ENCODE data around the gene CHID1.

CHID1 gene

DNA sequence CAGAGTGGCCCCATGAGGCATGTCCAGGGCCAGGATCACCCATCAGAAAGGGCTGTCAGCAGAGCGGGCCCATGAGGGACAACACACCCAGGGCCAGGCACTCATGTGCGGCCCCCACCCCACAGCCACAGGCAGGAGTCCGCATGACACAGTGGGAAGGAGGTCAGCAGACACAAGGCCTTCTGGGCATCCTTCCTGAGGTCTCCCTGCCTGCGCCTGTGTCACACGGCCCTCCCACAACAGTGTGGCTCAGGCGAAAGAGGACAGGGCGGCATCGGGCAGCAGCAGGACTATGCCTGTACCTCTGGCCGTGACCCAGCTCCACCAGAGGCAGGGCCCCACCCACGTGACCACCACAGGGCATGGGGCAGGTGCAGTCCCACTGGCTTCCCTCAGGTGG is 27.1 kb downstream of the CHID1 start:
- no peak for DNase-seq

GRCh38 chr11:882596-882995 is 28.0 kb downstream of the CHID1 start:
- DNase-seq, result no peak

DNA sequence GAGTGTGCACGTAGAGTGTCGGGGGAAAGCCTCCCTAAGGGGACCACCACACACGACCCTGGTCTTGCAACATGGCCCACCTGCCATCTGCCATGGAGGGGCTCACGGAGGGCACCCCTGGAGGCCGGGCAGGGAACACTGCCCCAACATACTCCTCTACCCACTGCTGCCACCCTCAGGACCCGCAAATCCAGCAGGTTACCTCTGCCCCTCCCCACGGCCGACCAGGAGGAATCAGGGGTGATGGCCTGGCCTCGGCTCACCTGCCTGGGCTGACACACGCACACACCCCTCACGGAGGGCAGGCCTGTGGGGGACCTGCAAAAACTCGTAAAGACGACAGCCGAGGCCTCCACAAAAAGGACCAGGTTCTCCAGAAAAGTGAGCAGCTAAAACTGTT is 30.2 kb downstream of the CHID1 start:
- no peak for DNase-seq

DNA sequence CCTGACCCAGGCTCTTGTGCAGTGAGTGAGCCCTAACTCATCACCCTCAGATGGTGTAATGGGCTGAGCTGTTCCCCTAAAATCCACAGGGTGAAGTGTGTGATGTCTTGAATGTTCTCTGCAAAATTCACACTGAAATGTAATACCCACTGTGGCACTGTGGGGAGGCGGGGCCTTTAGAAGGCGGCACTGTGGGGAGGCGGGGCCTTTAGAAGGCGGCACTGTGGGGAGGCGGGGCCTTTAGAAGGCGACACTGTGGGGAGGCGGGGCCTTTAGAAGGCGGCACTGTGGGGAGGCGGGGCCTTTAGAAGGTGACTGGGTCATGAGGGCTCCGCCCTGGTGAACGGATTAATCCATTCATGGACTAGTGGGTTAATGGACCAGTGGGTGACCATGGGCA is 33.0 kb downstream of the CHID1 start:
- DNase-seq, result no peak

DNA sequence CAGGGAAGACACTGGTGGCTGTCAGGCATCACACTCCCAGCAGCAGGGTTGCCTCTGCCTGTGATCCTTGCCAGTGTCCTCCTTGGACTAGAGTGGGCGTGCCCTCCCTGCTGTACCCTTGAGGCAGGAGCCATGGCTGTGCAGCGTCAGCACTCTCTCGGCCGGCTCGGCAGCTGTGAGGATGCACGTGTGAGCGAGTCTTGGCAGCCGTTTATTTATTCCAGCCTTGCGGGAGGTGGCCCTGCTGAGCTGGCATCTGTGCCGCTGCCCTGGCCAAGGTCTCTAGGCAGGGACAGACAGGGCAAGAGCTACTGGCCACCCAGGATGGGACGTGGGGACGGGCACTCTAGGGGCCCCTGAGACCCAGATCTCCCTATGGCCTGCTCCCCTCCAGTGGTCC is 34.1 kb downstream of the CHID1 start:
- DNase-seq, result no peak

DNA sequence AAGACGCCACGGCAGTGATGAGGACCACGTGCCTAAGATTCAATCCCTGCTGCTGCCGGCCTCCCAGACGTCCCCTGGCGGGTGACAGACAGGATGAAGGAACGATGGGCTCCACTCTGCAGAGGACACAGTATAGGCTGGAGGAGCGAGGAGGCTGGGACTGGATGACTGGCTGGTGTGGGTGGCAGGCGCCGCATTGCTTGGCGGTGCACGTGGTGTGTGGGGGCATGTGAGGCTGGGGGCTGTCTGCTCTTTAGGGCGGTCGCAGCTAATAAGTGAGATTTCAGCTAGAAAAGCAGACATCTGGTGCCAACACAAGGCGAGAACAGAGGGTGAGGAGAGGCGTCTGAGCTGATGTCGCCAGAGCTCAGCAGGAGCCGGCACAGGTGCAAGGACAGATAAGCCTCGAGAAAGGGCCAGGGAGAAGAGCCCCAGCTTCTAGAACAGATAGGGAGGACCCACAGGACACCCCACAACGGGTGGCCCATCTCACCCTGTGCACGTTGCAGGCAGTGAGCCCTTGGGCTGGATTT is 34.8 kb downstream of the CHID1 start:
- DNase-seq, result no peak

GRCh38 chr11:875203-875602 is 35.4 kb downstream of the CHID1 start:
- DNase-seq, result no peak

DNA sequence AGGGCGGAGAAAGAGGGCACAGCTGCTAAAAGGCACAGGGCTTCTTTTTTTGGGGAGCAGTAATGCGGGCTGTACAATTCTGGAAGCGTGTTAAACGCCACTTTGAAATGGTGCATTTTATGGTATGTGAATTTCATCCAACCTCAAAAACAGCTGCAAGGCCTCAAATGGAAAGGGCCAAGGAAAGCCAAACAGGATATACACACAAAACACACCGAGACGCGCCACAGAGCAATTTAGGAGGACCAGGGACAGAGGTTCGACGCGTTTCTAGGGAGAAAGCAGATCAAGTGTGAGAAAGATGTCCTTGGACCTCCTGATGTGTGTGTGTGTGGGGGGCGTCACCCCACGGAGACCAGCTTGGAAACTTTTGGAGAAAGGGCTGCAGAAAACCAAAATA is 36.9 kb downstream of the CHID1 start:
- DNase-seq, result no peak

GRCh38 chr11:872799-873198 is 37.8 kb downstream of the CHID1 start:
- no peak for DNase-seq

GRCh38 chr11:871472-871871 is 39.1 kb downstream of the CHID1 start:
- no peak for DNase-seq

DNA sequence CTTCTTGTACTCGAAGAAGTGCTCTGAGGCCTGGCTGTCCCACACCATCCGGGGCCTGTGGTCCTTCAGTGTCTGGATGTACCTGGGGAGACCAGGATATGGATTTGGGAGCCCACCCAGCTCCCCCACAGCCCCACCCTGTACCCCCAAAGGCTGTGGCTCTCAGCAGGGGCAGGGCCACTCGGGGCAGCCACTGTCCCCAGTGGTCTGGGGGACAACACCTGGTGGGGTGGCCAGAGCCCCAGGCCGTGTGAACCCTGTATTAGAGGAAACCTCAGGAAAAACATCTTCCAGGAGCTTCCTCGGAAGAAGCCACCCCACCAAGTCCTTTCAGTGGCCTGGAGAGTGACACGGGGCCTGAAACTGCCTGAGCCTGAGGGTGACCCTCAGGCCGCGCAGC is 40.2 kb downstream of the CHID1 start:
- DNase-seq, result no peak

DNA sequence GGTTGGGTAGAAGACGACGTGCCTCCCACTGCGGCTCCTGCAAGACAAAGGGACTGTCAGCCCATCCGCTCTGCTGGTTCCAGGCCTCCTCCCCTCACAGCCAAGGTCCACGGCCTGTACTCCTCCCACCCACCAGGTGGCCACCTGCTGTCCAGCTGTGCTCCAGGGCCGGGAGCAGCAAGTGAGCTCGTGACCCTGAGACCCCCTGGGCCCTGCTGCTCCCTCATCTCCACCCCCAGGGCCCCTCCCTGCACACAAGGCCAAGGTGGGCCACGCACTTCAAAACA is 40.5 kb downstream of the CHID1 start:
- DNase-seq, result no peak

- no peak for DNase-seq
These were observed 41.0 kb downstream of the CHID1 start for GRCh38 chr11:869399-870126.

DNA sequence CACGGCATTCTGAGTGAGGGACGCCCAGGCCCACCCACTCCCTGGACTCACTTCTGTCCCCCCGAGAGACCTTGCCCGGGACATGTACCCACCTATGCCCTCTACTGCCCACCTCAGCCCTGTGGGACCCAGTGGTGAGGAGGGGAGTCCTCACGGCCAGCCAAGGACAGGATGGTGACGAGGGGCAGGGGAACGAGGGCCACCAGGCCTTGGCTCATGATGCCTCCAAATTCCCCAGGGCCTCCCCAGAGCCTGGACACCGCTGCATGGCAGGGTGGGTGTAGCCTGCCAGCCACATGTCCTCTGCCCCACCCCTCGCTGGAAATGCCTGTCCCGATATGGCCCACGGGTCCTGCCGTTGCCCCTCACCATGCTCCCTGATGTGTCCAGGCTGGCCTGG is 41.8 kb downstream of the CHID1 start:
- DNase-seq, result no peak

DNA sequence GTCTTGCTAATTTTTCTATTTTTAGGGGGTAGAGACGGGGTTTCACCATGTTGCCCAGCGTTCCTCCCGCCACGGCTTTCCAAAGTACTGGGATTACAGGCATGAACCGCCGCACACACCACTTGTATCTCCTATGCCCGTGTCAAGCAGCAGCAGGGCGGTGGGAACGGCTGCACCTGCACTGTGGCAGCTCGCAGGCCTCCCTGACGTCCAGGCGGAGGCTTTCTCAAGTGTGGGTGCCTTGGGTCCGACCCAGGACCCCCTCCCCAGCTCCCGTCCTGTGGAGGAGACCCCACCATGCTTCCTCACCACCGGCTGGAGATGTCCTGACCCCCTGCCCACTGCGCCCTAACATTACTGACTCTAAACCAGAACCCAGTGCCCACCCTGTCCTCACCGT is 42.2 kb downstream of the CHID1 start:
- DNase-seq, result no peak

GRCh38 chr11:867856-868358 is 42.7 kb downstream of the CHID1 start:
- no peak for DNase-seq

DNA sequence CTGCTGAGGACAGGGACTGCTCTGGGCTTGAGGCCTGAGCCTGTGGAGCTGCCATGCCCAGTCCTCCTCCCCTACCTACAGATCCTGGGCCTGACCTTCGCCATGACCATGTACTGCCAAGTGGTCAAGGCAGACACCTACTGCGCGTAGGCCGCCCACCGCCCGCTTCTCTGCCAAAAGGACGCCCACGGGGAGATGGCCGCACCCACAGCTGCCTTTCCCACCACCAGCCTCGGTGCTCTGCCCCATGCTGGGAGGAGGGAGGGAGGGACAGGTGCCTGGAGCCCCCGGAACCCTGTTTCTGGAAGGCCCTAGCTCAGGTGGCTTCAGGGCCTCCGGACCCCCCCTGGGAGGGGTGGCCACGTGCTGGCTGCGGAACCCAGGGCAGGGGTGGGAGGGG is 44.1 kb downstream of the CHID1 start:
- DNase-seq, result no peak

- DNase-seq, result no peak
These were observed 44.9 kb downstream of the CHID1 start for GRCh38 chr11:865462-866430.

- DNase-seq, result no peak
These were observed 45.7 kb downstream of the CHID1 start for GRCh38 chr11:864898-865297.

GRCh38 chr11:863910-864827 is 46.4 kb downstream of the CHID1 start:
- DNase-seq, result no peak

GRCh38 chr11:863023-863909 is 47.3 kb downstream of the CHID1 start:
- no peak for DNase-seq

- DNase-seq, result no peak
These were observed 48.0 kb downstream of the CHID1 start for GRCh38 chr11:862696-863022.

Measured in activated effector memory CD4-positive, alpha-beta T cell treated with Interleukin-2 at 50 U/mL for 16 hours (primary cell).